Activated CD4-positive, alpha-beta T cell treated with anti-CD3 and anti-CD28 coated beads, Interleukin-2, amount 50 U/mL, for 48 hours (primary cell): Measurements from ENCODE around the gene NEURL4.
"Not testable (repeated sequence)": the region's sequence is repeated elsewhere in the genome, so short reads cannot be mapped to it uniquely, and the experiment has no call there.

ENCODE experiments used
- DNase-seq, 2 experiments: peaks; one replicate each; pipeline ENCODE4 v3.0.0-alpha.2; 2020

NEURL4 gene

GRCh38 chr17:7346761-7347614 is 17.9 kb upstream of the NEURL4 start:
- DNase-seq = no peak

DNA sequence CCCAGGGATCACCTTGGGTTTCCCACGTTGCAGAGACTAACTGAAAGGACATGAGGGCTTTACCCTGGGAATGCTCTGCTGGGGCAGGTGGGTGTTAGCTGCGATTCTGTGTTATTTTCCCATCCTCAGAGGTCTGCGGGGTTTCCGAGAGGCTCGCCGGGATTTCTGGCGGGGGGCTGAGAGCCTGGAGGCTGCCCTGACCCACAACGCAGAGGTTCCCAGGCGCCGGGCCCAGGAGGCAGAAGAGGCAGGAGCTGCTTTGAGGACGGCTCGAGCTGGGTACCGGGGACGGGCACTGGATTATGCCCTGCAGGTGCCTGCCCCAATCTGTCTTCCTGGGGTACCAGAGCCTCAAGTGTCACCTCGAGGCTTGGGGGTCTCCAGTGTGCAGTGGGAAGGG is 14.1 kb upstream of the NEURL4 start:
- no peak for DNase-seq

DNA sequence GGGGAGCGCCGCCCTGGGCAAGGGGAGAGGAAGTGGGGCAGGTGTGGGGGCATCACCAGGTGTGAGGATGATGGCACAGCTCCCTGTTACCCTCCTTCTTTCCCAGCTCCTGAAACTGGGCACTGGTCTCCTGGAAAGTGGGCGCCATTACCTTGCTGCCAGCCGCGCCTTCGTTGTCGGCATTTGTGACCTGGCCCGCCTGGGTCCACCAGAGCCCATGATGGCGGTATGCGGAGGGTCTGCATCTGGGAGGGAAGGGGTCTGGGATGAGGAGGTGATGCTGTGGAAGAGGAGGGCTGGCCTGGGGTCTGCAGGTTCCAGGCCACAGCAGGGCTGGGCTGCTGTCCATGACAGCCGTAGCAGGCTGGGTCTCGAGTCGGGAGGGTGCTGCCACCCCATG is 12.7 kb upstream of the NEURL4 start:
- DNase-seq = no peak

- no peak for DNase-seq
Measured at GRCh38 chr17:7340179-7340578, 11.0 kb upstream of the NEURL4 start.

DNA sequence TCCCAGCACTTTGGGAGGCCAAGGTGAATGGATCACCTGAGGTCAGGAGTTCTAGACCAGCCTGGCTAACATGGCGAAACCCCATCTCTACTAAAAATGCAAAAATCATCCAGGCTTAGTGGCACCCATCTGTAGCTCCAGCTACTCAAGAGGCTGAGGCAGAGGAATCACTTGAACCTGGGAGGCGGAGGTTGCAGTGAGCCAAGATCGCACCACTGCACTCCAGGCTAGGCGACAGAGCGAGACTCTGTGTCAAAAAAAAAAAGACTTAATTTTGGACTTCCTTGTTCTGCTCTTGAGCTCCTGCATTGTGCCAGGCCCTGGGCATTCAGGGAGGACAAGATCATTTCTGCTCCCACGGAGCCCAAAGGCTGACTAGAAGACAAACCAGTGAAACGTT is 8.5 kb upstream of the NEURL4 start:
- DNase-seq = not testable (repeated sequence)

DNA sequence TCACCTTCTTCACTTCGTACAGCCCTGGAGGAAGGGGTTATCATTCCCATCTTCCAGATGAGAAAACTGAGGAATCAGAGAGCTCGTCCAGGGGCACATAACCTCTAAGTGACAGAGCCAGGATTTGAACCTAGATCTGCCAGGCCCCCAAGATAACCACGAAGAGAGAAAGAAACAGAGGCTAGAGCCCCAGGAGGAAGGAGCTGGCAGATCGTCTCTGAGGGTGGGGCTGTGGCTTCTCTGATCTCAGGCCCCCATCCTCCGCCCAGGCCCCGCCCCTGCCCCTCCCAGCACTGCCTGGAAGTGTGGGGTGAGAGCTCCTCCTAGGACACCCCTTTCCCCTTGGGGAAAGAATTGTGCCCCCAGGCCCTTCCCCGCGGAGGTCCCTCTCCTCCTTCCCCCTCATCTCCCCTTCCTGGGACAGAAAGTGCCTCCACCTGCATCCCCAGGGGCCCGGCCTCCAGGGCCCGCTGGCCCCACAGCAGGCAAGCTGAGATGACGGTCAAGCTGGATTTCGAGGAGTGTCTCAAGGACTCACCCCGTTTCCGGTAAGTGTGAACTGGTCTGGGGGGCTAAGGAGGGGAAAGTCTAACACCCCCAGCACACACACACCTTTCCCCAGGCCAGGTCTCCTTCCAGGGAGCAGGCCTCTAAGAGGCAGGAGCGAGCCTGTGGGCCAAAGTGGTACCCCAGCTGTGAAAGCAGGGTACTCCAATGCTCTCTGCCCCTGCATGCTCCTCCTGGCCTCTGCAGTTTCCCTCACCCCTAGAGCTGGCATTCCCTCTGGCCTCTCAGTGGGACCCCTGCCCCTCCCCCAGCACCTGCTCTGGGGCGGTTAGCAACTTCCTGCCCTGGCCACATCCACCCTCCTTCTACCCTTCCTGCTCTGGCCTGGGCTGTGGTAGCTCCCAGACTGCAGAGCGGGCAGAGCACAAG is 7.4 kb upstream of the NEURL4 start, which contains the start of gene ACAP1:
Gene ACAP1, plus strand, starts transcription at position 290 of the 936 bp plus-strand sequence. Its CDS starts 206 bp downstream, at position 496.
- peak; percentile 95 for DNase-seq

- not testable (repeated sequence) for DNase-seq
Measured at GRCh38 chr17:7335765-7336164, 6.6 kb upstream of the NEURL4 start.

DNA sequence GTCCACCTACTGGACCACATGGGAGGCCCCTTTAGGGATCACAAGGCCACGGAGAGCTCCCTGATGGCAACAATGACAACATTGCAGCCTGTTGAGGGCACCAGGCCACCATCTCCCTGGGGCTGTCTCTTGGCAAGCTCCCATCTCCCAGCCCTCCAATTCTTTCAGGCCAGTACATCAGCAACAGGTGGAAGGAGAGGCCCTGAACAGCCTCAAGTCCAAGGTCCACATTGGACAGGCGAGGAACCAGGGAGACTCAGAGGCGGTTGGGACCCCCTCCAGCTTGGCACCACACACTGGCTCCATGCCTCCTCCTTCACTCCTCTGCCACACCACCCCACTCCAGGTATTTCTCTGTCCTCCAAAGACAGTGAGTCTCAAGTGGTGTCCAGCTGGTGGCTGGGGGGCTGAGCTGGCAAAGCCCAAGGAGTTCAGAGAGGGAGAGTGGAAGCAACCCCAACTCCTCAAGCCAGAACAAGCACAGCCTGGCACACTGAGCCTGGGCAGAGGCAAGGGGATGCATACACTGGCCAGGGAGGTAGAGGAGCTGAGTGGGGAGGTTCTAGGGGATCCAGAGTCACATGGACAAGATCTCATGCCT is 5.9 kb upstream of the NEURL4 start:
- DNase-seq = no peak

GRCh38 chr17:7332600-7333069 is 3.5 kb upstream of the NEURL4 start:
- DNase-seq = not testable (repeated sequence)

DNA sequence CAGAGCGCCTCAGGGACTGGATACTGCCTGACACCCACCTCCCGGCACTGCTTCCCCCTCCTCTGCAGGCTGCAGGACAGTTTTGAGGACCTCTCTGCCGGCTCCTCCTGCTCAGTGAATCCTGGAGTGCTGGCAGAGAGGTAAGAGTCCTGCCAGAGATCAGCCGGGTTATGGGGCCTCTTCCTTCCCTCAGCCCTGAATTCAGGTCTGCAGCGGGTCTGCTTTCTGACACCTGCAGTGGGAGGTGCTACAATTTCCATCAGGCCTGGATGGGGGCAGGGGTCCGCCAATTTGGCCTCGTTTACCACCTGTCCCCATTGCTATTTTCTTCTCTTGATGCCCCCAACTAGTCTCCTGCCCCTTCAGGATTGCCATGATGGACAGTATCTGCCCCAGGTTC is 3.0 kb upstream of the NEURL4 start:
- no peak for DNase-seq

DNA sequence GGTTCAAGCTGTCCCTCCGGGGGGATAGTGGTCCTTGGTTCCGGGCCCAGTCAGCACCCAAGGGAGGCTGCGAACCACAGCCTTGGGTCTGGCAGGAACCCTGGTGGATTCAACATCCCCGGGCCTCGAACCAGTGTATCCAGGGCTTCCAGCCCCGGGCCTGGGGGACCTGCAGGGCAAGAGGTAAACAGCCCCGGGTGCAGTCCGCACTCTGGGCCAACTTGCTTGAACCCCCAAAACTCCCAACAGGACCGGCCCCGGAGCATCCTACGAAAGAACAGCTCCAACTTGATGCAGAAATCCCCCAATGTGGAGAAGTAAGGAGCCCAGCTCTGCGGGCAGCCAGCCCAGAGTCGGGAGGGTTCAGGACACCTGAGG is 1.5 kb upstream of the NEURL4 start:
- no peak for DNase-seq

GRCh38 chr17:7329997-7330637 is 982 bp upstream of the NEURL4 start:
- peak; percentile 81 to 86 for DNase-seq

GRCh38 chr17:7329374-7329996 is 350 bp upstream of the NEURL4 start:
- peak; percentile 95 to 97 for DNase-seq

DNA sequence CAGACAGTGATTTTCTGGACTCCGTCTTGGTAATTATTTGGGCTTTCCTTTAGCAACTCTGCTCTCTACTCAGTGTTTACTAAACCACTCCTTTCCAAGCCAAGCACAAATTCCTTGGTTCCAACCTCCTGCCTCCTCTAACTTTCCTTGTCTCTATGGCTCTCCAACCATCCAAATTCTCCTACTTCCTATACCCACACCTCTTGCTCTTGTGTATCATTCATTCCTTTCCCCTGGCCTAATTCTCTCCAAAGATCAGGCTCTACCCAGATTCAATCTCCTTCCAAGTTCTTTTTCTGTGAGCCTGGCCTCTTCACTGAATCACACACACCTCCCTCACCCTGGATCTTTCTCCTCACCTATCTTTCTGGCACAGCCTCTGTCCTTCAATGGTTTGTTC is 1.1 kb downstream of the NEURL4 start:
- DNase-seq = no peak

GRCh38 chr17:7327501-7327900 is 1.6 kb downstream of the NEURL4 start:
- no peak for DNase-seq

DNA sequence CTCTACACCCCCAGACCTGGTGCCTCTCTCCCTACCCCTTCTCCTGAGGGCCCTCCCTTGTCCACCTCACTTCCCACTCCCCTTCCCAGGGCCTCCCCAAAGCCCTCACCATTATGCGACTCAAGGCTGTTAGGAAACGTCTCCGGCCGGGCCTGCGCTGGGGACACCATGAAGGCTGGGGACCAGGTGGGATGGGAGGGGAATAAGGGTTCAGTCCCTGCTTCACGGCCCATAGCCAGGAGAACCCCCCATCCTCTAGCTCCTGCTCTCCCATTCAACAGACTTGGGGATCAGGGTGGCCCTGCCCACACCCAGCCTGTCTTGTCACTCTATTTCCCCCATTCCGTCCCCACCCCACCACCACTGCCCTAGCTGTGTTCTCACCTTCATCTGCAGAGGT is 2.1 kb downstream of the NEURL4 start:
- no peak for DNase-seq

DNA sequence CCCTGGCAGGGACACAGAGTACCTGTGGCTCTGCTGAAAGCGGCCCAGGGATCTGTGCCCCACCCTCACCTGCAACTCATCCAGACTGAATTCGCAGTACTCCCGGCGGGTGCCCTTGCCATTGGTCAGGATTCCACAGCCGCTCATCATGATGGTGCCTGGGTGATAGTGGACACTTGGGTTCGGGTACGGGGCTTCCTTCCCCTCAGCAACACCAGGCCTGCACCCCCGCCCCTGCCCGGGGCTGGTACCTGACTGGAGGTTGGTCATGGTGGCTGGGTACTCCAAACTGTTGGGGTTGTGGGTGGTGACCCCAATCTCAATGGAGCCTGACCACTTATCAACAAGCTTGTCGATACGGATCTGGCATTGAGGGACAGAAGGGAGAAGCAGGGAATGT is 2.9 kb downstream of the NEURL4 start:
- no peak for DNase-seq

- DNase-seq = no peak
Measured at GRCh38 chr17:7325031-7325528, 4.1 kb downstream of the NEURL4 start.

DNA sequence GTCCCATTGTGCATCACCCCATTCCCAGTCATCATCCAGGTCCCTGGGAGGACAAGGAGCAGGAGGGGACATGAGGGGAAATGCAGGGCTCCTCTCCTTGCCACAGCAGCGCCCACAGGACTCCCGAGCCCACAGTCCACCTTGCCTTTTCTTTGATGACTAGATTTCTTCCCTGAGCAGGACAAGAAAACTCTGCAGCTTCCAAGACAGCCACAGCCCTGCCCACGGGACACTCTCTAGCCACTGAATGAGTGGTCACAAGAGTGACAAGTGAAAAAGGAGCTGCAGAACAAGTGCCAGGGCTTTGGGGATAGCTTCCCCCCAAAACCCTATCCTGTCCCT is 4.7 kb downstream of the NEURL4 start:
- no peak for DNase-seq

GRCh38 chr17:7323731-7324437 is 5.3 kb downstream of the NEURL4 start:
- peak; percentile 76 to 78 for DNase-seq

GRCh38 chr17:7322520-7323194 is 6.5 kb downstream of the NEURL4 start:
- DNase-seq = no peak
